Heart left ventricle (tissue), 16 donors: ENCODE results near the gene LTB. TPM values are rescaled to one million over a fixed set of nuclear protein-coding genes. Genes with fewer than 3 reads are reported as not detected.

ENCODE experiments used
- ATAC-seq, 4 donors: fragments of 200-7000 bp; cut with Tn5 transposase; one replicate each; pipeline ENCODE4 v1.9.1; 2020 to 2022; ENCODE audit warnings: moderate library complexity in 4 of 4, mild to moderate bottlenecking in 3 of 4, moderate number of reproducible peaks in 1 of 4
- DNase-seq, 5 donors: peaks; one replicate each; pipeline ENCODE4 v3.0.0-alpha.2; 2020
- H3K27ac ChIP-seq, 12 donors: fragments of 200-600 bp; sonication (generic) in 4 of 12; one replicate each; pipeline versions ENCODE4 v1.5.0 to v1.8.0; 2016 to 2022; ENCODE audit warnings: mild to moderate bottlenecking in 2 of 12
- H3K27me3 ChIP-seq, 9 donors: fragments of 200-600 bp; sonication (generic) in 2 of 9; one replicate each; pipeline versions ENCODE4 v1.5.1 to v1.8.0; 2016 to 2022; ENCODE audit warnings: mild to moderate bottlenecking in 3 of 9
- H3K36me3 ChIP-seq, 9 donors: fragments of 200-600 bp; sonication (generic) in 2 of 9; one replicate each; pipeline versions ENCODE4 v1.5.0 to v1.8.0; 2018 to 2022; ENCODE audit warnings: mild to moderate bottlenecking in 2 of 9
- H3K4me1 ChIP-seq, 12 donors: fragments of 200-600 bp; sonication (generic) in 4 of 12; one replicate each; pipeline versions ENCODE4 v1.5.0 to v1.8.0; 2016 to 2022; ENCODE audit warnings: mild to moderate bottlenecking in 3 of 12
- H3K4me3 ChIP-seq, 12 donors: fragments of 200-600 bp; sonication (generic) in 4 of 12; one replicate each; pipeline versions ENCODE4 v1.5.0 to v1.8.0; 2017 to 2022; ENCODE audit warnings: mild to moderate bottlenecking in 9 of 12, moderate library complexity in 4 of 12
- H3K9me3 ChIP-seq, 12 donors: fragments of 200-600 bp; sonication (generic) in 4 of 12; one replicate each; pipeline versions ENCODE4 v1.5.0 to v1.8.0; 2016 to 2022; ENCODE audit warnings: mild to moderate bottlenecking in 1 of 12
- CTCF ChIP-seq, 12 donors: fragments of 200-600 bp; sonication (generic) in 4 of 12; IDR thresholded peaks; one replicate each; pipeline versions ENCODE4 v1.5.0 to v1.8.0; 2018 to 2022; ENCODE audit warnings: antibody characterized with exemption in 12 of 12, mild to moderate bottlenecking in 5 of 12
- POLR2A ChIP-seq, 2 donors: fragments of 450-650 bp; IDR thresholded peaks; one replicate each; pipeline ENCODE4 v1.6.1; 2017; ENCODE audit warnings: antibody characterized with exemption in 2 of 2, mild to moderate bottlenecking in 2 of 2, moderate library complexity in 2 of 2
- WGBS, 4 donors: extraction: QIAGEN DNeasy Blood & Tissue Kit in 2 of 4; methylation state at CpG; one replicate each; pipeline versions ENCODE4 v1.1.5 to v1.1.7; 2013 to 2018; 5-methylcytosine and 5-hydroxymethylcytosine counted together
- intact Hi-C, 10 donors: fragments of 100-400 bp; cut with DNase I; formaldehyde crosslinking; loops; one replicate each; pipeline versions ENCODE4 v1.11.1 to v1.14.2; 2022
- polyA plus RNA-seq, 2 donors: library from polyadenylated mRNA; stranded (reverse); fragments of 200-250 nt; gene quantifications; one replicate each; pipeline ENCODE4 v1.2.3, GENCODE V29; 2013
- total RNA-seq, 9 donors: library from RNA; depleted of rRNA in 2 of 9; stranded (reverse); fragments of >200 nt in 2 of 9; fragmentation: NEBNext Ultra II Directional in 3 of 9; extraction: Animal tissue kit (Norgen Biotek cat#: 25700) in 3 of 9; gene quantifications; one replicate each; pipeline versions ENCODE4 v1.1.0 to v1.2.4, GENCODE V29; 2016 to 2023
- donor health status: ischemic (EF 13 %, LVEDD 7.1; RV severe dilation, severe dysfunction).
- donor health status: healthy with polysubstance abuse.
- donor health status: DM: no; HTN: yes; CAD: no.
- donor health status: DM: no; HTN: no; CAD: no.
- donor health status: ischemic (EF 25% LVEDD 6.9; RV normal size, moderate dysfunction).
- donor health status: ischemic (EF 25% LVEDD 5.7; RV mildly dilated, moderate dysfunction).
- donor health status: healthy.
- donor health status: DM: yes; HTN: yes; CAD: no.
- donor health status: ischemic (EF 35%, LVEDD 5.7; RV mildly dilated, moderate dysfunction).
- donor health status: nonischemic (EF 11% LVEDD 7.7; RV severe dilation, severe dysfunction).
- donor health status: DM: yes; HTN: yes; CAD: no.
- donor health status: PGD.
- donor health status: ischemic (EF 29% LVEDD 5.4; RV normal size, mild dysfunction).
- donor health status: nonischemic (EF 23%, LVEDD 6.1; RV moderate dilation, normal function).

Gene LTB
- total and polyA plus RNA-seq, 11 donors, result 0.30 to 15.6 (median 0.85) TPM; not detected in 4

GRCh38 chr6:31622684-31623091, 40.5 kb upstream of the LTB start:
- Histone ChIP-seq H3K27me3 (no peaks in the 10 kb centered on the region), H3K36me3 (peaks cover 8 to 55% (median 51%) of the 10 kb centered on the region in 9 donors), H3K9me3 (no peaks in the 10 kb centered on the region), H3K4me3 (peak overlapping the region in 3 of 12 donors; percentile 76 to 91 (median 82)), H3K27ac (peak overlapping the region in 5 of 12 donors; percentile 12 to 98 (median 95)), H3K4me1 (peaks cover 0 to 25% (median 21%) of the 10 kb centered on the region in 12 donors)
- WGBS, 4 donors, result 46 to 51% (median 50%) methylated on average over 10 of the region's 10 CpGs
- DNase-seq (no peak), ATAC-seq (no peak)
- TF ChIP-seq CTCF (IDR thresholded peaks at IDR 0.05), result no peak
- TF ChIP-seq POLR2A (IDR thresholded peaks at IDR 0.05), result no peak
- intact Hi-C loops, result loop anchor here in 1 of 10 donors (5.0 kb wide), 1 partner anchor 35 kb away; the partner anchor contains the start of gene APOM

- ATAC-seq (no peak), DNase-seq (no peak)
- Histone ChIP-seq H3K9me3 (no peaks in the 10 kb centered on the region), H3K4me3 (peak overlapping the region in 10 of 12 donors; percentile 60 to 97 (median 87)), H3K36me3 (peaks cover 8 to 48% (median 44%) of the 10 kb centered on the region in 9 donors), H3K27ac (peak overlapping the region in 11 of 12 donors; percentile 94 to 99 (median 96)), H3K4me1 (peaks cover 0 to 28% (median 21%) of the 10 kb centered on the region in 12 donors), H3K27me3 (no peaks in the 10 kb centered on the region)
- TF ChIP-seq POLR2A (IDR thresholded peaks at IDR 0.05), result no peak
- no peak for TF ChIP-seq CTCF (IDR thresholded peaks at IDR 0.05)
- 25 to 29% (median 27%) methylated on average over 4 of the region's 4 CpGs for WGBS, 4 donors
- intact Hi-C loops, result loop anchor here in 1 of 10 donors (5.0 kb wide), 1 partner anchor 35 kb away; the partner anchor contains the start of gene APOM
Observed at GRCh38 chr6:31621991-31622390, 39.8 kb upstream of the LTB start.

- intact Hi-C loops, result loop anchor here in 1 of 10 donors (5.0 kb wide), 1 partner anchor 36 kb away; the partner anchor contains the start of gene APOM
- DNase-seq, result no peak
- ATAC-seq, result no peak
Observed at GRCh38 chr6:31621320-31621939, 39.2 kb upstream of the LTB start.

More at GRCh38 chr6:31621320-31621939, 39.2 kb upstream of the LTB start:
- Histone ChIP-seq H3K4me3 (peak overlapping the region; percentile 52 to 97 (median 87)), H3K4me1 (peaks cover 0 to 32% (median 21%) of the 10 kb centered on the region in 12 donors), H3K36me3 (peaks cover 4 to 42% (median 39%) of the 10 kb centered on the region in 9 donors), H3K9me3 (no peaks in the 10 kb centered on the region), H3K27me3 (no peaks in the 10 kb centered on the region), H3K27ac (peak overlapping the region; percentile 90 to 99 (median 96))
- WGBS, 4 donors, result 7 to 9% (median 9%) methylated on average over 15 of the region's 15 CpGs
- TF ChIP-seq POLR2A (IDR thresholded peaks at IDR 0.05), result no peak
- no peak for TF ChIP-seq CTCF (IDR thresholded peaks at IDR 0.05)
